GM19351 (cell line): ENCODE results near the gene IP6K1.
"Not testable (repeated sequence)": the region's sequence is repeated elsewhere in the genome, so short reads cannot be mapped to it uniquely, and the experiment has no call there.

ENCODE experiments used
- ATAC-seq: cut with Tn5 transposase; IDR thresholded peaks from one replicate; pipeline ENCODE4 v1.9.1; 2021; ENCODE audit warnings: mild to moderate bottlenecking, moderate library complexity; ENCODE audit not compliant: unreplicated experiment

Gene IP6K1

GRCh38 chr3:49771340-49771938, 14.9 kb downstream of the IP6K1 start:
- ATAC-seq: no peak

GRCh38 chr3:49769926-49770325, 16.4 kb downstream of the IP6K1 start:
- no peak for ATAC-seq

GRCh38 chr3:49769286-49769915, 16.9 kb downstream of the IP6K1 start:
- no peak for ATAC-seq

- ATAC-seq: no peak
Observed at GRCh38 chr3:49763981-49764380, 22.4 kb downstream of the IP6K1 start.

- ATAC-seq: no peak
Observed at GRCh38 chr3:49761661-49762060, 24.7 kb downstream of the IP6K1 start.

GRCh38 chr3:49759226-49759625, 27.1 kb downstream of the IP6K1 start:
- ATAC-seq: no peak

- no peak for ATAC-seq
Observed at GRCh38 chr3:49757197-49757596, 29.1 kb downstream of the IP6K1 start.

GRCh38 chr3:49756036-49756435, 30.3 kb downstream of the IP6K1 start:
- no peak for ATAC-seq

- no peak for ATAC-seq
Observed at GRCh38 chr3:49754536-49754935, 31.8 kb downstream of the IP6K1 start.

GRCh38 chr3:49751501-49751900, 34.8 kb downstream of the IP6K1 start:
- ATAC-seq: no peak

GRCh38 chr3:49750056-49750455, 36.3 kb downstream of the IP6K1 start:
- ATAC-seq: no peak

GRCh38 chr3:49748874-49749273, 37.5 kb downstream of the IP6K1 start:
- not testable (repeated sequence) for ATAC-seq

GRCh38 chr3:49747792-49748480, 38.4 kb downstream of the IP6K1 start:
- ATAC-seq: no peak

- no peak for ATAC-seq
Observed at GRCh38 chr3:49745986-49746385, 40.4 kb downstream of the IP6K1 start.

GRCh38 chr3:49740427-49740826, 45.9 kb downstream of the IP6K1 start:
- no peak for ATAC-seq

- no peak for ATAC-seq
Observed at GRCh38 chr3:49738067-49738713, 48.2 kb downstream of the IP6K1 start.

GRCh38 chr3:49734752-49735151, 51.6 kb downstream of the IP6K1 start:
- no peak for ATAC-seq

GRCh38 chr3:49733551-49733950, 52.8 kb downstream of the IP6K1 start:
- ATAC-seq: no peak

- ATAC-seq: no peak
Observed at GRCh38 chr3:49732597-49732996, 53.7 kb downstream of the IP6K1 start.

- ATAC-seq: no peak
Observed at GRCh38 chr3:49729966-49730609, 56.3 kb downstream of the IP6K1 start.

GRCh38 chr3:49727924-49728361, 58.4 kb downstream of the IP6K1 start:
- ATAC-seq: no peak
